Prostate gland (tissue), 2 donors: ENCODE data around the gene TSC22D2. TPM values are rescaled to one million over a fixed set of nuclear protein-coding genes. Genes with fewer than 3 reads are reported as not detected.

ENCODE experiments used
- DNase-seq: peaks from one replicate; pipeline ENCODE4 v3.0.0-alpha.2; 2019; ENCODE audit warnings: low spot score
- H3K27ac ChIP-seq, 2 donors: fragments of 200-600 bp; sonication (generic); 2 replicates each; pipeline ENCODE4 v1.5.1; 2017 to 2019
- H3K27me3 ChIP-seq: fragments of 200-600 bp; sonication (generic); replicated peaks from 2 replicates; pipeline ENCODE4 v1.5.1; 2019; ENCODE audit not compliant: insufficient read depth
- H3K36me3 ChIP-seq, 2 donors: fragments of 200-600 bp; sonication (generic); 1 replicate in 1 of 2; 2 replicates in 1 of 2; pipeline versions ENCODE4 v1.5.1 to v1.8.1; 2017 to 2019
- H3K4me1 ChIP-seq: fragments of 200-600 bp; sonication (generic); replicated peaks from 2 replicates; pipeline ENCODE4 v1.5.1; 2019
- H3K4me3 ChIP-seq, 2 donors: fragments of 200-600 bp; sonication (generic); 2 replicates each; pipeline ENCODE4 v1.5.1; 2017 to 2019
- H3K9me3 ChIP-seq: fragments of 200-600 bp; sonication (generic); 2 replicates; pipeline ENCODE4 v1.5.1; 2017
- CTCF ChIP-seq, 4 experiments: fragments of 200-600 bp in 2 of 4; fragments of 450-650 bp in 2 of 4; sonication (generic) in 2 of 4; IDR thresholded peaks; 1 replicate in 3 of 4; 2 replicates in 1 of 4; pipeline ENCODE4 v1.5.1; 2016 to 2019; ENCODE audit warnings: antibody characterized with exemption in 4 of 4, mild to moderate bottlenecking in 2 of 4, moderate library complexity in 2 of 4
- POLR2A ChIP-seq: fragments of 450-650 bp; IDR thresholded peaks from one replicate; pipeline ENCODE4 v1.6.1; 2016; ENCODE audit warnings: antibody characterized with exemption, mild to moderate bottlenecking
- POLR2AphosphoS5 ChIP-seq: sonication (generic); formaldehyde crosslinking; IDR thresholded peaks from one replicate; pipeline ENCODE4 v1.6.1; 2017; ENCODE audit warnings: antibody characterized with exemption
- WGBS: methylation state at CpG from one replicate; pipeline ENCODE4 v1.1.5; 2018; 5-methylcytosine and 5-hydroxymethylcytosine counted together
- intact Hi-C: fragments of 100-400 bp; cut with DNase I; formaldehyde crosslinking; loops from one replicate; pipeline ENCODE4 v1.14.2; 2022
- total RNA-seq, 2 donors: library from RNA; depleted of rRNA; stranded (reverse); fragments of >200 nt; gene quantifications; one replicate each; pipeline ENCODE4 v1.1.0, GENCODE V29; 2016

The TSC22D2 gene
- total RNA-seq, 2 donors from 2014 or later: 9.6 to 29.2 TPM

GRCh38 chr3:150454622-150455021 lies 46.5 kb downstream of the TSC22D2 start:
- intact Hi-C loops: no loop called here
- Histone ChIP-seq H3K4me3 (no peak overlapping the region), H3K27ac (no peak overlapping the region), H3K36me3 (no peaks in the 10 kb centered on the region), H3K4me1 (no peaks in the 10 kb centered on the region), H3K27me3 (no peaks in the 10 kb centered on the region), H3K9me3 (no peaks in the 10 kb centered on the region)
- 58% methylated on average over 1 of the region's 1 CpG for WGBS
- no peak for DNase-seq
- TF ChIP-seq POLR2A: no peak
- TF ChIP-seq POLR2AphosphoS5: no peak
- TF ChIP-seq CTCF (IDR thresholded peaks at IDR 0.05): no peak

- Histone ChIP-seq H3K4me1 (no peaks in the 10 kb centered on the region), H3K27ac (no peak overlapping the region), H3K9me3 (no peaks in the 10 kb centered on the region), H3K4me3 (no peak overlapping the region), H3K27me3 (no peaks in the 10 kb centered on the region), H3K36me3 (no peaks in the 10 kb centered on the region)
- TF ChIP-seq POLR2A (no peak), CTCF (IDR thresholded peaks at IDR 0.05) (no peak), POLR2AphosphoS5 (no peak)
- intact Hi-C loops: no loop called here
- DNase-seq: no peak
- 43% methylated on average over 1 of the region's 1 CpG for WGBS
Measured at GRCh38 chr3:150455341-150455740, 47.2 kb downstream of the TSC22D2 start.

- H3K27ac ChIP-seq: no peak overlapping the region
- intact Hi-C loops: no loop called here
- no peak for DNase-seq
- H3K4me1 ChIP-seq: no peaks in the 10 kb centered on the region
- TF ChIP-seq POLR2A (no peak), POLR2AphosphoS5 (no peak), CTCF (IDR thresholded peaks at IDR 0.05) (no peak)
- no peak overlapping the region for H3K4me3 ChIP-seq
- 97% methylated on average over 3 of the region's 3 CpGs for WGBS
- H3K27me3 ChIP-seq: no peaks in the 10 kb centered on the region
- H3K9me3 ChIP-seq: no peaks in the 10 kb centered on the region
- no peaks in the 10 kb centered on the region for H3K36me3 ChIP-seq
Measured at GRCh38 chr3:150458001-150458400, 49.9 kb downstream of the TSC22D2 start.

- Histone ChIP-seq H3K27ac (no peak overlapping the region), H3K27me3 (no peaks in the 10 kb centered on the region), H3K9me3 (no peaks in the 10 kb centered on the region), H3K4me3 (no peak overlapping the region), H3K4me1 (no peaks in the 10 kb centered on the region), H3K36me3 (no peaks in the 10 kb centered on the region)
- DNase-seq: no peak
- intact Hi-C loops: no loop called here
- WGBS: 73% methylated on average over 1 of the region's 1 CpG
- TF ChIP-seq POLR2A: no peak
- no peak for TF ChIP-seq CTCF (IDR thresholded peaks at IDR 0.05)
- no peak for TF ChIP-seq POLR2AphosphoS5
Measured at GRCh38 chr3:150460484-150460883, 52.4 kb downstream of the TSC22D2 start.

GRCh38 chr3:150461399-150461798 lies 53.3 kb downstream of the TSC22D2 start:
- no peaks in the 10 kb centered on the region for H3K27me3 ChIP-seq
- no peak for DNase-seq
- H3K36me3 ChIP-seq: no peaks in the 10 kb centered on the region
- no peaks in the 10 kb centered on the region for H3K4me1 ChIP-seq
- 74% methylated on average over 4 of the region's 4 CpGs for WGBS
- H3K27ac ChIP-seq: no peak overlapping the region
- no peaks in the 10 kb centered on the region for H3K9me3 ChIP-seq
- no peak overlapping the region for H3K4me3 ChIP-seq
- TF ChIP-seq POLR2AphosphoS5: no peak
- TF ChIP-seq POLR2A: no peak
- TF ChIP-seq CTCF (IDR thresholded peaks at IDR 0.05): no peak
- intact Hi-C loops: no loop called here
